22Rv1 (cell line): ENCODE results near the gene SNAPIN.

Experiments
- H3K27ac ChIP-seq: fragments of 450-650 bp; 2 replicates; pipeline ENCODE4 v1.5.1; 2017
- CTCF ChIP-seq: fragments of 450-650 bp; IDR thresholded peaks from 2 replicates; pipeline ENCODE4 v1.5.1; 2017; ENCODE audit warnings: mild to moderate bottlenecking
- ZFX ChIP-seq: fragments of 450-650 bp; IDR thresholded peaks from 2 replicates; pipeline ENCODE4 v1.6.1; 2017; ENCODE audit warnings: antibody characterized with exemption, borderline replicate concordance

Gene SNAPIN

GRCh38 chr1:153699768-153700167 lies 41.3 kb downstream of the SNAPIN start:
- TF ChIP-seq CTCF (no peak), ZFX (no peak)
- no peak overlapping the region for H3K27ac ChIP-seq

- H3K27ac ChIP-seq = no peak overlapping the region
- no peak for TF ChIP-seq ZFX
- no peak for TF ChIP-seq CTCF
Measured at GRCh38 chr1:153705484-153705883, 47.0 kb downstream of the SNAPIN start.

- no peak for TF ChIP-seq CTCF
- TF ChIP-seq ZFX = no peak
- H3K27ac ChIP-seq = no peak overlapping the region
Measured at GRCh38 chr1:153711026-153711425, 52.5 kb downstream of the SNAPIN start.
